K562 (cell line): ENCODE results near the gene CPNE1. TPM values are rescaled to one million over a fixed set of nuclear protein-coding genes. Genes with fewer than 3 reads are reported as not detected.

Experiments
- ATF1 ChIP-seq, 2 experiments: fragments of 450-650 bp in 1 of 2; IDR thresholded peaks; 2 replicates each; pipeline ENCODE4 v1.6.1; 2016; ENCODE audit warnings: missing compliant biosample characterization in 1 of 2, missing genetic modification characterization in 1 of 2
- CHD1 ChIP-seq: fragments of 200-600 bp; sonication (generic); IDR thresholded peaks from one replicate; pipeline ENCODE4 v1.6.1; 2012; ENCODE audit warnings: mild to moderate bottlenecking, moderate library complexity, low read length, inconsistent platforms
- CHD7 ChIP-seq: fragments of 200-600 bp; sonication (generic); IDR thresholded peaks from one replicate; pipeline ENCODE4 v1.6.1; 2012; ENCODE audit warnings: mild to moderate bottlenecking, low read depth, low read length, inconsistent platforms
- HDAC3 ChIP-seq: fragments of 450-650 bp; IDR thresholded peaks from 2 replicates; pipeline ENCODE4 v1.6.1; 2018; ENCODE audit warnings: borderline replicate concordance, mild to moderate bottlenecking, moderate library complexity; ENCODE audit not compliant: partially characterized antibody
- KDM1A ChIP-seq, 2 experiments: fragments of 450-650 bp; IDR thresholded peaks; 2 replicates each; pipeline ENCODE4 v1.6.1; 2016; ENCODE audit warnings: mild to moderate bottlenecking in 2 of 2
- NKRF ChIP-seq: fragments of 450-650 bp; IDR thresholded peaks from 2 replicates; pipeline ENCODE4 v1.6.1; 2016; ENCODE audit warnings: borderline replicate concordance
- SMARCA5 ChIP-seq: fragments of 450-650 bp; IDR thresholded peaks from 2 replicates; pipeline ENCODE4 v1.6.1; 2016
- TRIM25 ChIP-seq: fragments of 450-650 bp; IDR thresholded peaks from 2 replicates; pipeline ENCODE4 v1.7.0; 2016; ENCODE audit warnings: borderline replicate concordance
- WHSC1 ChIP-seq: IDR thresholded peaks from one replicate; pipeline ENCODE4 v1.6.1; 2012; ENCODE audit warnings: low read length, control low read depth, inconsistent platforms
- ZBTB7A ChIP-seq: IDR thresholded peaks from 2 replicates; pipeline ENCODE4 v1.6.1; 2011; ENCODE audit warnings: low read depth, mild to moderate bottlenecking, low read length, moderate library complexity, borderline replicate concordance; ENCODE audit not compliant: control insufficient read depth
- ZFPM2 ChIP-seq: fragments of 250-450 bp; sonication (Bioruptor Pico); IDR thresholded peaks from 2 replicates; pipeline ENCODE4 v1.5.1; 2022; ENCODE audit warnings: mild to moderate bottlenecking
- ZNF311 ChIP-seq: fragments of 250-450 bp; sonication (Bioruptor Pico); IDR thresholded peaks from 2 replicates; pipeline ENCODE4 v1.4.0; 2020; ENCODE audit warnings: mild to moderate bottlenecking, moderate library complexity
- polyA plus RNA-seq, 8 experiments: library from polyadenylated mRNA; depleted of rRNA in 4 of 8; stranded (reverse) in 5 of 8; unstranded in 3 of 8; fragments of >200 nt; fragmentation: Nextera tagmentation in 2 of 8; fragmentation: Illumina TruSeq in 1 of 8; extraction: Ambion mirVana in 2 of 8; extraction: Trizol in 1 of 8; gene quantifications; 2 replicates each; pipeline versions ENCODE4 v1.2.1 to v1.2.3, GENCODE V29; 2011 to 2014; ENCODE audit warnings: inconsistent platforms in 1 of 8, missing spikeins in 1 of 8
- total RNA-seq, 7 experiments: library from RNA; depleted of rRNA in 6 of 7; stranded (reverse); fragments of >200 nt in 6 of 7; fragmentation: Illumina TruSeq in 2 of 7; extraction: Trizol in 2 of 7; gene quantifications; 2 replicates each; pipeline versions ENCODE4 v1.2.1 to v1.2.3, GENCODE V29; 2011 to 2021; ENCODE audit warnings: low replicate concordance in 1 of 7

Gene CPNE1
- total and polyA plus RNA-seq, 9 of the 15 experiments (the other 6 are each of a cell fraction or from before 2014, with no cell fraction given): 42.1 to 102 (median 56.0) TPM

GRCh38 chr20:35699127-35699956, 34.6 kb upstream of the CPNE1 start, which contains the start of the genes NFS1 and ROMO1 (continued):
- TF ChIP-seq CHD7: no peak
- TF ChIP-seq HDAC3: no peak
- peak; percentile 84 for TF ChIP-seq CHD1
- TF ChIP-seq SMARCA5: no peak
- no peak for TF ChIP-seq WHSC1
- TF ChIP-seq ZNF311: no peak
- peak; percentile 88; the same call in 1 of the 2 replicates for TF ChIP-seq ZBTB7A
- TF ChIP-seq ZFPM2 (CRISPR knock-in tag): no peak
- no peak for TF ChIP-seq TRIM25
- TF ChIP-seq ATF1 (CRISPR knock-in tag; IDR thresholded peaks at IDR 0.05): peak; percentile 90
- peak; percentile 96 for TF ChIP-seq ATF1 (tag; IDR thresholded peaks at IDR 0.05)
- no peak for TF ChIP-seq KDM1A (IDR thresholded peaks at IDR 0.05)
- peak; percentile 88 for TF ChIP-seq NKRF
